H1 (cell line): ENCODE data around the gene SH3BP5. TPM values are rescaled to one million over a fixed set of nuclear protein-coding genes. Genes with fewer than 3 reads are reported as not detected.

ENCODE experiments used
- CTCF ChIA-PET: fragments of 300-600 bp; sonication (Branson Sonifier 250); formaldehyde crosslinking; loops from one replicate; lab custom pipeline; 2021; ENCODE audit not compliant: partially characterized antibody; lab: Charles Lee
- POLR2A ChIA-PET: fragments of 300-600 bp; sonication (Branson Sonifier 250); formaldehyde crosslinking; loops from one replicate; lab custom pipeline; 2021; ENCODE audit warnings: inconsistent platforms; ENCODE audit not compliant: partially characterized antibody; lab: Charles Lee
- DNase-seq, 2 experiments: peaks; one replicate each; pipeline versions ENCODE4 v3.0.0 to v3.0.0-alpha.2; 2010 to 2022; ENCODE audit warnings: low spot score in 2 of 2, low read depth in 1 of 2, mixed read lengths in 1 of 2
- FAIRE-seq: peaks from 2 replicates; lab custom pipeline; 2011; peaks lifted over from hg19 to GRCh38; lab: Jason Lieb, UNC
- H2AFZ ChIP-seq: 2 replicates; pipeline ENCODE4 v1.8.1; 2012; ENCODE audit warnings: low read length, inconsistent platforms
- H2AK5ac ChIP-seq: 2 replicates; pipeline ENCODE4 v1.6.1; 2013; ENCODE audit warnings: low read depth, low read length
- H2BK120ac ChIP-seq: replicated peaks from 2 replicates; pipeline ENCODE3; 2013; ENCODE audit warnings: low read depth, low read length, inconsistent platforms
- H2BK12ac ChIP-seq: 2 replicates; pipeline ENCODE4 v1.6.1; 2013; ENCODE audit warnings: low read depth, low read length
- H2BK15ac ChIP-seq: 2 replicates; pipeline ENCODE4 v1.6.1; 2013; ENCODE audit warnings: low read length
- H2BK20ac ChIP-seq: 2 replicates; pipeline ENCODE4 v1.6.1; 2013; ENCODE audit warnings: low read length
- H2BK5ac ChIP-seq: 2 replicates; pipeline ENCODE4 v1.6.1; 2013; ENCODE audit warnings: low read depth, low read length
- H3K14ac ChIP-seq: 2 replicates; pipeline ENCODE4 v1.6.1; 2013; ENCODE audit warnings: inconsistent platforms; ENCODE audit not compliant: insufficient read length
- H3K18ac ChIP-seq: 2 replicates; pipeline ENCODE4 v1.6.1; 2013; ENCODE audit warnings: low read length; ENCODE audit errors: extremely low read depth
- H3K23ac ChIP-seq: 2 replicates; pipeline ENCODE4 v1.6.1; 2013; ENCODE audit warnings: inconsistent platforms; ENCODE audit not compliant: insufficient read length
- H3K23me2 ChIP-seq: 2 replicates; pipeline ENCODE4 v1.6.1; 2013; ENCODE audit warnings: low read depth, low read length
- H3K27ac ChIP-seq: 2 replicates; pipeline ENCODE4 v1.6.1; 2011; ENCODE audit warnings: low read depth, low read length, inconsistent platforms
- H3K27me3 ChIP-seq, 4 experiments: replicated peaks in 1 of 4; 1 replicate in 1 of 4; 2 replicates in 3 of 4; pipeline versions ENCODE4 v1.6.1 to v1.8.1; 2011 to 2013; ENCODE audit warnings: low read length in 3 of 4, mild to moderate bottlenecking in 3 of 4, inconsistent platforms in 2 of 4, mixed read lengths in 2 of 4, moderate library complexity in 1 of 4; ENCODE audit not compliant: control insufficient read depth in 3 of 4, insufficient read depth in 3 of 4; ENCODE audit errors: extremely low read depth in 1 of 4
- H3K36me3 ChIP-seq, 4 experiments: 2 replicates each; pipeline versions ENCODE4 v1.6.1 to v1.8.1; 2011 to 2013; ENCODE audit warnings: mild to moderate bottlenecking in 4 of 4, low read length in 3 of 4, moderate library complexity in 2 of 4, control low read depth in 1 of 4, inconsistent platforms in 1 of 4; ENCODE audit not compliant: insufficient read depth in 4 of 4, control insufficient read depth in 2 of 4
- H3K4ac ChIP-seq: replicated peaks from 2 replicates; pipeline ENCODE3; 2013; ENCODE audit warnings: low read length, low read depth, mixed read lengths, inconsistent platforms; ENCODE audit not compliant: insufficient read length
- H3K4me1 ChIP-seq, 4 experiments: replicated peaks in 1 of 4; 1 replicate in 1 of 4; 2 replicates in 3 of 4; pipeline versions ENCODE4 v1.6.1 to v1.8.1; 2011 to 2013; ENCODE audit warnings: low read length in 3 of 4, inconsistent platforms in 2 of 4, mixed read lengths in 1 of 4; ENCODE audit not compliant: insufficient read depth in 4 of 4, control insufficient read depth in 3 of 4
- H3K4me2 ChIP-seq, 2 experiments: 2 replicates each; pipeline versions ENCODE4 v1.6.1 to v1.8.1; 2011 to 2013; ENCODE audit warnings: low read depth in 2 of 2, low read length in 2 of 2, control low read depth in 1 of 2, inconsistent platforms in 1 of 2, mild to moderate bottlenecking in 1 of 2; ENCODE audit not compliant: insufficient read depth in 1 of 2
- H3K4me3 ChIP-seq, 4 experiments: fragments of 200-600, 300-600 bp in 1 of 4; sonication (generic), shearing (Covaris generic), sonication (Bioruptor Twin) in 1 of 4; 2 replicates each; pipeline versions ENCODE4 v1.5.1 to v1.8.1; 2011 to 2016; ENCODE audit warnings: low read length in 4 of 4, low read depth in 3 of 4, control low read depth in 2 of 4, inconsistent platforms in 2 of 4, mild to moderate bottlenecking in 2 of 4, mixed read lengths in 1 of 4, moderate library complexity in 1 of 4; ENCODE audit not compliant: insufficient read depth in 2 of 4; ENCODE audit errors: extremely low read depth in 1 of 4
- H3K56ac ChIP-seq: replicated peaks from 2 replicates; pipeline ENCODE3; 2013; ENCODE audit warnings: low read depth, mild to moderate bottlenecking, mixed read lengths, low read length, inconsistent platforms; ENCODE audit not compliant: insufficient read length
- H3K79me1 ChIP-seq: 2 replicates; pipeline ENCODE4 v1.6.1; 2013; ENCODE audit warnings: low read depth, low read length, control low read depth
- H3K79me2 ChIP-seq, 2 experiments: 2 replicates each; pipeline versions ENCODE4 v1.6.1 to v1.8.1; 2012 to 2013; ENCODE audit warnings: low read length in 2 of 2, mild to moderate bottlenecking in 2 of 2, inconsistent platforms in 1 of 2; ENCODE audit not compliant: insufficient read depth in 2 of 2, control insufficient read depth in 1 of 2
- H3K9ac ChIP-seq, 4 experiments: replicated peaks in 1 of 4; 1 replicate in 1 of 4; 2 replicates in 3 of 4; pipeline versions ENCODE4 v1.6.1 to v1.8.1; 2011 to 2013; ENCODE audit warnings: low read depth in 3 of 4, low read length in 3 of 4, control low read depth in 2 of 4, mild to moderate bottlenecking in 2 of 4, moderate library complexity in 2 of 4, inconsistent platforms in 1 of 4; ENCODE audit errors: extremely low read depth in 1 of 4
- H3K9me3 ChIP-seq, 2 experiments: 2 replicates each; pipeline versions ENCODE4 v1.6.1 to v1.8.1; 2012 to 2013; ENCODE audit warnings: mild to moderate bottlenecking in 2 of 2, moderate library complexity in 2 of 2, control low read depth in 1 of 2, inconsistent platforms in 1 of 2, low read depth in 1 of 2, low read length in 1 of 2, mixed read lengths in 1 of 2; ENCODE audit not compliant: insufficient read depth in 2 of 2
- H4K20me1 ChIP-seq, 2 experiments: replicated peaks in 1 of 2; 2 replicates each; pipeline versions ENCODE3 to v1.8.1; 2011 to 2013; ENCODE audit warnings: inconsistent platforms in 2 of 2, low read length in 2 of 2, mild to moderate bottlenecking in 1 of 2; ENCODE audit not compliant: insufficient read depth in 2 of 2, control insufficient read depth in 1 of 2
- H4K5ac ChIP-seq: 2 replicates; pipeline ENCODE4 v1.6.1; 2013; ENCODE audit warnings: low read length, low read depth, mixed read lengths, inconsistent platforms; ENCODE audit not compliant: insufficient read length
- H4K8ac ChIP-seq: 2 replicates; pipeline ENCODE4 v1.8.0; 2013; ENCODE audit warnings: mild to moderate bottlenecking, moderate library complexity, low read length, inconsistent platforms; ENCODE audit not compliant: insufficient read depth; ENCODE audit errors: extremely low read depth
- H4K91ac ChIP-seq: replicated peaks from 2 replicates; pipeline ENCODE3; 2013; ENCODE audit warnings: low read length, mixed read lengths, inconsistent platforms; ENCODE audit not compliant: insufficient read length
- CHD2 ChIP-seq: IDR thresholded peaks from 2 replicates; pipeline ENCODE4 v1.6.1; 2012; ENCODE audit warnings: low read length, improper control_type of control experiment
- FOSL1 ChIP-seq: IDR thresholded peaks from 2 replicates; pipeline ENCODE4 v1.6.1; 2011; ENCODE audit warnings: mild to moderate bottlenecking, low read depth, low read length, moderate library complexity; ENCODE audit not compliant: insufficient read depth
- GTF2F1 ChIP-seq: IDR thresholded peaks from 2 replicates; pipeline ENCODE4 v1.6.1; 2012; ENCODE audit warnings: low read depth, low read length, improper control_type of control experiment, borderline replicate concordance
- KDM4A ChIP-seq: IDR thresholded peaks from one replicate; pipeline ENCODE4 v1.7.1; 2012; ENCODE audit warnings: low read depth, mild to moderate bottlenecking, moderate library complexity, low read length, inconsistent platforms; ENCODE audit not compliant: severe bottlenecking
- POLR2A ChIP-seq, 2 experiments: IDR thresholded peaks; 1 replicate in 1 of 2; 2 replicates in 1 of 2; pipeline ENCODE4 v1.6.1; 2011; ENCODE audit warnings: low read depth in 2 of 2, low read length in 2 of 2, mild to moderate bottlenecking in 2 of 2; ENCODE audit errors: control extremely low read depth in 1 of 2
- TAF1 ChIP-seq: IDR thresholded peaks from 2 replicates; pipeline ENCODE4 v1.6.1; 2011; ENCODE audit warnings: mild to moderate bottlenecking, low read depth, low read length
- WGBS, 2 experiments: shearing (Covaris generic) in 1 of 2; methylation state at CpG; one replicate each; pipeline versions ENCODE4 v1.1.6 to v1.1.7; 2013 to 2015; ENCODE audit warnings: low lambda C conversion rate in 2 of 2, mixed read lengths in 2 of 2, inconsistent platforms in 1 of 2, low coverage in 1 of 2, missing lambda C conversion rate in 1 of 2; ENCODE audit not compliant: insufficient replicate concordance in 2 of 2, insufficient coverage in 1 of 2, insufficient read length in 1 of 2; ENCODE audit errors: extremely low coverage in 1 of 2, missing lambda C conversion rate in 1 of 2; 5-methylcytosine and 5-hydroxymethylcytosine counted together
- polyA plus RNA-seq, 7 experiments: library from polyadenylated mRNA; depleted of rRNA in 3 of 7; stranded (reverse) in 5 of 7; unstranded in 2 of 7; fragments of >200 nt in 5 of 7; fragments of 200-250 nt in 2 of 7; gene quantifications; 1 replicate in 5 of 7; 2 replicates in 1 of 7; 4 replicates in 1 of 7; pipeline versions ENCODE4 v1.2.1 to v1.2.3, GENCODE V29; 2011 to 2013; ENCODE audit warnings: missing spikeins in 2 of 7, mixed read lengths in 2 of 7
- total RNA-seq: library from RNA; stranded (reverse); fragmentation: NEBNext Ultra II Directional; extraction: Animal tissue kit (Norgen Biotek cat#: 25700); gene quantifications from 2 replicates; pipeline ENCODE4 v1.2.1, GENCODE V29; 2021

The SH3BP5 gene
- total and polyA plus RNA-seq, 2 of the 8 experiments (the other 6 are each of a cell fraction or from before 2014, with no cell fraction given): 7.1 to 9.7 TPM

- Histone ChIP-seq H3K79me1 (no peaks in the 10 kb centered on the region), H3K27me3 (no peaks in the 10 kb centered on the region), H3K4ac (no peak overlapping the region), H3K56ac (no peak overlapping the region), H4K8ac (no peak overlapping the region), H3K36me3 (no peaks in the 10 kb centered on the region), H3K4me2 (no peak overlapping the region), H3K18ac (no peak overlapping the region), H4K20me1 (no peaks in the 10 kb centered on the region), H3K14ac (no peak overlapping the region), H2BK20ac (no peak overlapping the region), H3K9ac (no peak overlapping the region), H3K4me1 (peaks cover 0 to 3% (median 0%) of the 10 kb centered on the region in 4 experiments; a peak in 3 of 7 replicates), H4K91ac (no peak overlapping the region), H2AK5ac (no peak overlapping the region), H4K5ac (no peak overlapping the region), H2BK15ac (no peak overlapping the region), H3K27ac (no peak overlapping the region), H3K4me3 (no peak overlapping the region), H3K23me2 (no peaks in the 10 kb centered on the region), H3K9me3 (peaks cover under 1 to 3% of the 10 kb centered on the region in 2 experiments; a peak in 1 of 4 replicates), H2AFZ (no peak overlapping the region), H3K79me2 (no peaks in the 10 kb centered on the region), H2BK12ac (no peak overlapping the region), H2BK5ac (no peak overlapping the region), H3K23ac (no peak overlapping the region), H2BK120ac (no peak overlapping the region)
- DNase-seq (no peak), FAIRE-seq (no peak)
- 69% methylated on average over 6 of the region's 6 CpGs; no CpG with 5 or more reads in 1 of the 2 experiments for WGBS, 2 experiments
- ChIA-PET POLR2A (no interaction called here), CTCF (interaction anchor here (0.6 to 3.5 kb wide), 10 partner anchors 23 to 316 kb away, joined by 3 to 50 read pairs (median 4); no protein-coding TSS in a partner anchor)
- TF ChIP-seq POLR2A (IDR thresholded peaks at IDR 0.05; ENCODE audit: control extremely low read depth in 1 of 2, low read depth in 2 of 2, low read length in 2 of 2): no peak
- no peak for TF ChIP-seq TAF1
- no peak for TF ChIP-seq GTF2F1
- no peak for TF ChIP-seq KDM4A
- no peak for TF ChIP-seq CHD2
- no peak for TF ChIP-seq FOSL1
Observed at GRCh38 chr3:15380980-15381890, 48.8 kb upstream of the SH3BP5 start.
